ENCODE data around the gene PRR15. TPM values are rescaled to one million over a fixed set of nuclear protein-coding genes. Genes with fewer than 3 reads are reported as not detected.

PRR15 gene
- total and polyA plus RNA-seq, 9 donors, result 0.04 to 3.7 (median 0.69) TPM; not detected in 6

GRCh38 chr7:29552392-29552791, 11.2 kb upstream of the PRR15 start:
- H3K27ac ChIP-seq (ENCODE audit: low read length), result no peak overlapping the region
- no peaks in the 10 kb centered on the region for H3K9me3 ChIP-seq (replicated peaks; ENCODE audit: control insufficient read depth, low read depth, low read length)
- no peaks in the 10 kb centered on the region for H3K4me1 ChIP-seq (ENCODE audit: control insufficient read depth, insufficient read depth, low read length)
- H3K4me3 ChIP-seq (ENCODE audit: low read length), result no peak overlapping the region
- WGBS (ENCODE audit: insufficient coverage), result 74% methylated on average over 3 of the region's 4 CpGs
- DNase-seq, result no peak
- H3K36me3 ChIP-seq (ENCODE audit: control insufficient read depth, insufficient read depth, low read length), result no peaks in the 10 kb centered on the region
- peaks cover 3% of the 10 kb centered on the region for H3K27me3 ChIP-seq (ENCODE audit: control insufficient read depth, insufficient read depth, low read length)

- H3K36me3 ChIP-seq (ENCODE audit: control insufficient read depth, insufficient read depth, low read length), result no peaks in the 10 kb centered on the region
- WGBS (ENCODE audit: insufficient coverage), result 82% methylated on average over 3 of the region's 3 CpGs
- H3K9me3 ChIP-seq (replicated peaks; ENCODE audit: control insufficient read depth, low read depth, low read length), result no peaks in the 10 kb centered on the region
- no peak overlapping the region for H3K27ac ChIP-seq (ENCODE audit: low read length)
- no peak overlapping the region for H3K4me3 ChIP-seq (ENCODE audit: low read length)
- H3K4me1 ChIP-seq (ENCODE audit: control insufficient read depth, insufficient read depth, low read length), result no peaks in the 10 kb centered on the region
- DNase-seq, result no peak
- peaks cover 9% of the 10 kb centered on the region for H3K27me3 ChIP-seq (ENCODE audit: control insufficient read depth, insufficient read depth, low read length)
These were observed 8.6 kb upstream of the PRR15 start for GRCh38 chr7:29555061-29555460.

GRCh38 chr7:29556405-29557195, 7.0 kb upstream of the PRR15 start:
- DNase-seq, result no peak
- Histone ChIP-seq H3K27me3 (ENCODE audit: control insufficient read depth, insufficient read depth, low read length) (peaks cover 20% of the 10 kb centered on the region), H3K27ac (ENCODE audit: low read length) (no peak overlapping the region), H3K9me3 (replicated peaks; ENCODE audit: control insufficient read depth, low read depth, low read length) (no peaks in the 10 kb centered on the region), H3K36me3 (ENCODE audit: control insufficient read depth, insufficient read depth, low read length) (no peaks in the 10 kb centered on the region), H3K4me3 (ENCODE audit: low read length) (no peak overlapping the region), H3K4me1 (ENCODE audit: control insufficient read depth, insufficient read depth, low read length) (no peaks in the 10 kb centered on the region)
- WGBS (ENCODE audit: insufficient coverage), result 75% methylated on average over 1 of the region's 9 CpGs

GRCh38 chr7:29557954-29558353, 5.7 kb upstream of the PRR15 start:
- no peak overlapping the region for H3K27ac ChIP-seq (ENCODE audit: low read length)

GRCh38 chr7:29561271-29561670, 2.4 kb upstream of the PRR15 start:
- Histone ChIP-seq H3K27me3 (ENCODE audit: control insufficient read depth, insufficient read depth, low read length) (peaks cover 63% of the 10 kb centered on the region), H3K9me3 (replicated peaks; ENCODE audit: control insufficient read depth, low read depth, low read length) (no peaks in the 10 kb centered on the region), H3K27ac (ENCODE audit: low read length) (no peak overlapping the region), H3K4me3 (ENCODE audit: low read length) (no peak overlapping the region), H3K36me3 (ENCODE audit: control insufficient read depth, insufficient read depth, low read length) (no peaks in the 10 kb centered on the region), H3K4me1 (ENCODE audit: control insufficient read depth, insufficient read depth, low read length) (peaks cover 35% of the 10 kb centered on the region)
- WGBS (ENCODE audit: insufficient coverage), result 95% methylated on average over 2 of the region's 7 CpGs
- DNase-seq, result no peak

More at GRCh38 chr7:29557954-29558353, 5.7 kb upstream of the PRR15 start:
- H3K4me1 ChIP-seq (ENCODE audit: control insufficient read depth, insufficient read depth, low read length), result peaks cover 3% of the 10 kb centered on the region
- no peak overlapping the region for H3K4me3 ChIP-seq (ENCODE audit: low read length)
- peak; percentile 42 for DNase-seq
- no peaks in the 10 kb centered on the region for H3K9me3 ChIP-seq (replicated peaks; ENCODE audit: control insufficient read depth, low read depth, low read length)
- H3K36me3 ChIP-seq (ENCODE audit: control insufficient read depth, insufficient read depth, low read length), result no peaks in the 10 kb centered on the region
- WGBS (ENCODE audit: insufficient coverage), result 17% methylated on average over 2 of the region's 3 CpGs
- peaks cover 30% of the 10 kb centered on the region for H3K27me3 ChIP-seq (ENCODE audit: control insufficient read depth, insufficient read depth, low read length)

GRCh38 chr7:29562307-29562706, 1.3 kb upstream of the PRR15 start:
- Histone ChIP-seq H3K36me3 (ENCODE audit: control insufficient read depth, insufficient read depth, low read length) (no peaks in the 10 kb centered on the region), H3K4me1 (ENCODE audit: control insufficient read depth, insufficient read depth, low read length) (peaks cover 40% of the 10 kb centered on the region), H3K27ac (ENCODE audit: low read length) (no peak overlapping the region), H3K27me3 (ENCODE audit: control insufficient read depth, insufficient read depth, low read length) (peaks cover 72% of the 10 kb centered on the region), H3K4me3 (ENCODE audit: low read length) (no peak overlapping the region), H3K9me3 (replicated peaks; ENCODE audit: control insufficient read depth, low read depth, low read length) (no peaks in the 10 kb centered on the region)
- WGBS (ENCODE audit: insufficient coverage), result 58% methylated on average over 5 of the region's 6 CpGs
- DNase-seq, result no peak

GRCh38 chr7:29564496-29565223, 1.0 kb downstream of the PRR15 start:
- Histone ChIP-seq H3K4me3 (ENCODE audit: low read length) (peak overlapping the region; percentile 37), H3K27me3 (ENCODE audit: control insufficient read depth, insufficient read depth, low read length) (peaks cover 74% of the 10 kb centered on the region), H3K27ac (ENCODE audit: low read length) (no peak overlapping the region), H3K4me1 (ENCODE audit: control insufficient read depth, insufficient read depth, low read length) (peaks cover 40% of the 10 kb centered on the region), H3K36me3 (ENCODE audit: control insufficient read depth, insufficient read depth, low read length) (no peaks in the 10 kb centered on the region), H3K9me3 (replicated peaks; ENCODE audit: control insufficient read depth, low read depth, low read length) (no peaks in the 10 kb centered on the region)
- under 1% methylated on average over 42 of the region's 48 CpGs for whole genome bisulfite sequencing (ENCODE audit: insufficient coverage)
- peak; percentile 66 for DNase-seq

GRCh38 chr7:29565224-29565630, 1.6 kb downstream of the PRR15 start:
- Histone ChIP-seq H3K36me3 (ENCODE audit: control insufficient read depth, insufficient read depth, low read length) (no peaks in the 10 kb centered on the region), H3K27ac (ENCODE audit: low read length) (no peak overlapping the region), H3K4me1 (ENCODE audit: control insufficient read depth, insufficient read depth, low read length) (peaks cover 40% of the 10 kb centered on the region), H3K9me3 (replicated peaks; ENCODE audit: control insufficient read depth, low read depth, low read length) (no peaks in the 10 kb centered on the region), H3K4me3 (ENCODE audit: low read length) (peak overlapping the region; percentile 37), H3K27me3 (ENCODE audit: control insufficient read depth, insufficient read depth, low read length) (peaks cover 72% of the 10 kb centered on the region)
- WGBS (ENCODE audit: insufficient coverage), result no CpG with 5 or more reads among the region's 10 CpGs
- DNase-seq, result no peak

- H3K4me1 ChIP-seq (ENCODE audit: control insufficient read depth, insufficient read depth, low read length), result peaks cover 40% of the 10 kb centered on the region
- peak overlapping the region; percentile 34 for H3K4me3 ChIP-seq (ENCODE audit: low read length)
- no peak overlapping the region for H3K27ac ChIP-seq (ENCODE audit: low read length)
- WGBS (ENCODE audit: insufficient coverage), result 5% methylated on average over 13 of the region's 13 CpGs
- no peaks in the 10 kb centered on the region for H3K9me3 ChIP-seq (replicated peaks; ENCODE audit: control insufficient read depth, low read depth, low read length)
- DNase-seq, result no peak
- no peaks in the 10 kb centered on the region for H3K36me3 ChIP-seq (ENCODE audit: control insufficient read depth, insufficient read depth, low read length)
- H3K27me3 ChIP-seq (ENCODE audit: control insufficient read depth, insufficient read depth, low read length), result peaks cover 74% of the 10 kb centered on the region
These were observed 2.0 kb downstream of the PRR15 start for GRCh38 chr7:29565634-29565981.

GRCh38 chr7:29565982-29566746, 2.5 kb downstream of the PRR15 start:
- no peak overlapping the region for H3K27ac ChIP-seq (ENCODE audit: low read length)
- peak; percentile 8 for DNase-seq
- peaks cover 40% of the 10 kb centered on the region for H3K4me1 ChIP-seq (ENCODE audit: control insufficient read depth, insufficient read depth, low read length)
- no peaks in the 10 kb centered on the region for H3K9me3 ChIP-seq (replicated peaks; ENCODE audit: control insufficient read depth, low read depth, low read length)
- WGBS (ENCODE audit: insufficient coverage), result 2% methylated on average over 53 of the region's 56 CpGs
- peaks cover 71% of the 10 kb centered on the region for H3K27me3 ChIP-seq (ENCODE audit: control insufficient read depth, insufficient read depth, low read length)
- H3K36me3 ChIP-seq (ENCODE audit: control insufficient read depth, insufficient read depth, low read length), result no peaks in the 10 kb centered on the region
- peak overlapping the region; percentile 34 for H3K4me3 ChIP-seq (ENCODE audit: low read length)

Data from muscle of leg (tissue), 11 donors.